ENCODE data around the gene RPRML. TPM values are rescaled to one million over a fixed set of nuclear protein-coding genes. Genes with fewer than 3 reads are reported as not detected.

Gene RPRML
- total RNA-seq: not detected in 2 replicates

DNA sequence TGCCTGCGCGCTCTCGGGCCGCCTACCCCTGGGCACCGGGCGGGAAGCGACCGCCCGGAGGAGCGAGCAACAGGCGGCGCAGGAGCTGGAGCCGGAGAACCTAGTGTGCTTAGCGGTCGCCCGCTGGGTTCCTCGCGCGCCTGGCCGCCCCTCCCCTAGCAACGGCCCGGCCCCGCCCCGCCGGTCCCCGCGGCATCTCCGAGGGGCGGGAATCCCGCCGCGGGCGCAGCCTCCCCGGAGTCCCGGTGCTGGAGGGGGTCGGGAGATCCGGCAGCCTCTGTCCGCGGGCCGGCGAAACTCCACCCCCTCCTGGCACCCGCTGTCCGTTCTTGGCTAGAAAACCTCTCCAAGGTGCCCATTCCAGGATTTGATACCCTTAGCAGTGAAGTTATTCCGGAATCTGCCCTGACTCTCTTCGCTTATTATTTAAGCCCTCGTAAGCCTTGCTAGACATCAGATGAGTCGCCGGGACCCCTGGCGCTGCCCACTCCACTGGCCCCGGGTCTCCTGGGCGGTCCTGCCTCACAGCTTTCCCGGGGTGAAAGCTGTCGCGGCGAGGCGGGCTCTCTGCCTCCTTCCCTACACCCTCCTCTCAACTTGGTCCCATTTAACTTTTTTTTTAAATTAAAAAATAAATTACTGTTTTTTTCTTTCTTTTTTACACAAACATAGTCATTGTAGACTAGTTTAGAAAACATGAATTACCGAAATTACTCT, at the start of gene RPRML:
RPRML (minus strand) TSS at position 107 of the 717 bp plus-strand sequence. CDS start 246 bp downstream, outside the sequence.

Other genes with a start within 250 kb of the RPRML start
- 0.83 and 1.2 TPM in 2 replicates for gene WNT3, start 160.6 kb downstream of the RPRML start, total RNA-seq
- gene WNT9B, start 127.7 kb downstream of the RPRML start, total RNA-seq: 0.44 TPM in 1 of 2 replicates, not detected in the other
- 45.8 and 57.1 TPM in 2 replicates for gene GOSR2, start 56.1 kb downstream of the RPRML start, total RNA-seq
- gene CDC27, start 210.0 kb upstream of the RPRML start, total RNA-seq: 92.6 and 128 TPM in 2 replicates
- not detected in 2 replicates for gene MYL4, start 230.1 kb upstream of the RPRML start, total RNA-seq